Measurements from ENCODE around the gene EEF1AKMT3. TPM values are rescaled to one million over a fixed set of nuclear protein-coding genes. Genes with fewer than 3 reads are reported as not detected.

The EEF1AKMT3 gene
- total RNA-seq, 1 experiment from 2014 or later, result 5.0 TPM

GRCh38 chr12:57722716-57723629 is 49.4 kb upstream of the EEF1AKMT3 start:
- CTCF ChIA-PET, result no interaction called here

GRCh38 chr12:57723630-57723962 is 48.8 kb upstream of the EEF1AKMT3 start:
- RAD21 ChIA-PET (ENCODE audit: low non-redundant PET in 1 of 2, low total read pairs in 2 of 2, uncharacterized antibody in 2 of 2, unreplicated experiment in 2 of 2), result no interaction called here
- no peak overlapping the region for H3K9ac ChIP-seq (ENCODE audit: low read length)
- H3K79me2 ChIP-seq (ENCODE audit: insufficient read depth, low read length), result no peaks in the 10 kb centered on the region
- H3K36me3 ChIP-seq (ENCODE audit: control insufficient read depth in 1 of 2, insufficient read depth in 2 of 2, low read length in 2 of 2), result peaks cover 4 to 7% of the 10 kb centered on the region in 2 experiments; a peak in 3 of 4 replicates
- CTCF ChIA-PET, result no interaction called here
- no peak for ATAC-seq
- no TSS peak for BruUV-seq (replicated peaks)
- intact Hi-C loops (cut with micrococcal nuclease), result no loop called here
- no peak overlapping the region for H3K4me3 ChIP-seq (replicated peaks in 1 of 2; ENCODE audit: low read depth in 1 of 2, low read length in 2 of 2)
- no peak overlapping the region for H3K27ac ChIP-seq (ENCODE audit: low read depth, low read length)
- H3K27me3 ChIP-seq (ENCODE audit: insufficient read depth, low read length), result no peaks in the 10 kb centered on the region
- peaks cover 7 to 18% of the 10 kb centered on the region in 2 experiments; a peak in 3 of 4 replicates for H3K4me1 ChIP-seq (ENCODE audit: control insufficient read depth in 1 of 2, insufficient read depth in 2 of 2, low read length in 2 of 2)
- no peak overlapping the region for H3K4me2 ChIP-seq (ENCODE audit: low read length)
- no peak for TF ChIP-seq ELF1 (IDR thresholded peaks at IDR 0.05; ENCODE audit: borderline replicate concordance, low read depth)
- no peak for TF ChIP-seq ZNF274 (IDR thresholded peaks at IDR 0.05; ENCODE audit: low read depth, low read length)
- no peak for TF ChIP-seq CTCF (IDR thresholded peaks at IDR 0.05 in 2 of 3, conservative IDR thresholded peaks at IDR 0.05 in 1 of 3; ENCODE audit: borderline replicate concordance in 1 of 3, insufficient read depth in 1 of 3, low read depth in 2 of 3, low read length in 2 of 3)
- no peak for TF ChIP-seq SRF (IDR thresholded peaks at IDR 0.05; ENCODE audit: low read depth)
- no peak for TF ChIP-seq ZFX (IDR thresholded peaks at IDR 0.05)
- no peak for TF ChIP-seq EZH2phosphoT487 (IDR thresholded peaks at IDR 0.05; ENCODE audit: borderline replicate concordance)
- TF ChIP-seq RAD21 (IDR thresholded peaks at IDR 0.05; ENCODE audit: low read depth), result no peak
- no peak for TF ChIP-seq JUND (IDR thresholded peaks at IDR 0.05)
- TF ChIP-seq EGR1 (IDR thresholded peaks at IDR 0.05; ENCODE audit: low read depth), result no peak
- TF ChIP-seq CEBPB (IDR thresholded peaks at IDR 0.05; ENCODE audit: low read depth), result no peak
- TF ChIP-seq POLR2A (IDR thresholded peaks at IDR 0.05; ENCODE audit: borderline replicate concordance, extremely low read depth, insufficient read depth, insufficient read length), result no peak
- TF ChIP-seq SIN3A (IDR thresholded peaks at IDR 0.05; ENCODE audit: low read depth), result no peak
- no peak for TF ChIP-seq MAX (IDR thresholded peaks at IDR 0.05)
- no peak for TF ChIP-seq CBX3 (IDR thresholded peaks at IDR 0.05; ENCODE audit: low read depth)
- no peak for TF ChIP-seq ATF3 (IDR thresholded peaks at IDR 0.05)
- no peak for TF ChIP-seq ZBTB33 (IDR thresholded peaks at IDR 0.05; ENCODE audit: extremely low read depth, insufficient replicate concordance, low read length)
- no peaks in the 10 kb centered on the region for H4K20me1 ChIP-seq (ENCODE audit: insufficient read depth)
- no peaks in the 10 kb centered on the region for H3K9me3 ChIP-seq (ENCODE audit: control insufficient read depth in 1 of 2, insufficient read depth in 1 of 2, low read depth in 1 of 2, low read length in 2 of 2)
- POLR2A ChIA-PET, result no interaction called here
- DNase-seq (ENCODE audit: low read depth, low spot score), result no peak
- no peaks in the 10 kb centered on the region for H3K9me2 ChIP-seq (ENCODE audit: insufficient read depth)
- H2AFZ ChIP-seq (ENCODE audit: low read depth, low read length, poor library complexity, severe bottlenecking), result no peak overlapping the region

More at GRCh38 chr12:57722716-57723629, 49.4 kb upstream of the EEF1AKMT3 start:
- ATAC-seq (no peak), DNase-seq (ENCODE audit: low read depth, low spot score) (no peak)
- Histone ChIP-seq H3K27me3 (ENCODE audit: insufficient read depth, low read length) (no peaks in the 10 kb centered on the region), H3K4me3 (replicated peaks in 1 of 2; ENCODE audit: low read depth in 1 of 2, low read length in 2 of 2) (no peak overlapping the region), H3K9ac (ENCODE audit: low read length) (no peak overlapping the region), H3K27ac (ENCODE audit: low read depth, low read length) (no peak overlapping the region), H3K9me2 (ENCODE audit: insufficient read depth) (no peaks in the 10 kb centered on the region), H4K20me1 (ENCODE audit: insufficient read depth) (no peaks in the 10 kb centered on the region), H3K79me2 (ENCODE audit: insufficient read depth, low read length) (no peaks in the 10 kb centered on the region), H3K4me2 (ENCODE audit: low read length) (no peak overlapping the region), H3K36me3 (ENCODE audit: control insufficient read depth in 1 of 2, insufficient read depth in 2 of 2, low read length in 2 of 2) (peaks cover 5 to 8% of the 10 kb centered on the region in 2 experiments; a peak in 3 of 4 replicates), H2AFZ (ENCODE audit: low read depth, low read length, poor library complexity, severe bottlenecking) (no peak overlapping the region), H3K9me3 (ENCODE audit: control insufficient read depth in 1 of 2, insufficient read depth in 1 of 2, low read depth in 1 of 2, low read length in 2 of 2) (no peaks in the 10 kb centered on the region), H3K4me1 (ENCODE audit: control insufficient read depth in 1 of 2, insufficient read depth in 2 of 2, low read length in 2 of 2) (peaks cover 7 to 18% of the 10 kb centered on the region in 2 experiments; a peak in 3 of 4 replicates)
- no peak for TF ChIP-seq SRF (IDR thresholded peaks at IDR 0.05; ENCODE audit: low read depth)
- no peak for TF ChIP-seq CEBPB (IDR thresholded peaks at IDR 0.05; ENCODE audit: low read depth)
- BruUV-seq (replicated peaks), result no TSS peak
- RAD21 ChIA-PET (ENCODE audit: low non-redundant PET in 1 of 2, low total read pairs in 2 of 2, uncharacterized antibody in 2 of 2, unreplicated experiment in 2 of 2), result no interaction called here
- intact Hi-C loops (cut with micrococcal nuclease), result no loop called here
- POLR2A ChIA-PET, result interaction anchor here (0.6 kb wide), 1 partner anchor 373 kb away, joined by 3 read pairs; no protein-coding TSS in a partner anchor

Measured in HCT116 (cell line).